ENCODE data around the gene NOTO.

Gene NOTO

DNA sequence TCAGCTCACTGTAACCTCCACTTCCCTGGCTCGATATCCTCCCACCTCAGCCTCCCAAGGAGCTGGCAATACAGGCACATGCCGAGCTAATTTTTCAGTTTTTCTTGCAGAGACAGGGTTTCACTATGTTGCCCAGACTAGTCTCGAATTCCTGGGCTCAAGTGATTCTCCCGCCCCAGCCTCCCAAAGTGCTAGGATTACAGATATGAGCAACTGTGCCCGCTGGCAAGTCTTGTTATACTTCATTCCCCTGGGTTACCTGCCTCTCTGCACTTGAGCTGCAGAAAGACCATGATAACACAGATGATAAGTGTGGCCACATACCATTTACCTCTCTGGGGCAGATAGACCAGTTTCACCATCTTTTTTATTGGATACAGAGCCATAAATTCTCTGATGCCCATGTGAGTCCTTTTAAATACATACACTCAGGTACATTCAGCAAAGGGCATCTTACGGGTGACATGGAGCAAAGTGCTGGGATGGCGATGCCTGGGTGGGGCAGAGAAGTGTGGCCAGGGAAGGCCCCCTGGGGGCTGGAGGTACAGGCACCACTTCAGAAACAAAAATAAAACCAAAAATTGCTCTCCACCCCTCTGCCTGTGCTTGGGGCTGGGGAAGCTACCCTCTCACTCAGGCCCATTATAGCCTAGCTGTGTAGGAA is 52.1 kb downstream of the NOTO start:
- TF ChIP-seq FOXM1 (IDR thresholded peaks at IDR 0.05; ENCODE audit: borderline replicate concordance) (no peak), ARNT (IDR thresholded peaks at IDR 0.05) (no peak), TARDBP (IDR thresholded peaks at IDR 0.05) (no peak), L3MBTL2 (conservative IDR thresholded peaks at IDR 0.05) (no peak), BHLHE40 (IDR thresholded peaks at IDR 0.05; ENCODE audit: borderline replicate concordance) (no peak), SUZ12 (IDR thresholded peaks at IDR 0.05) (no peak), CTBP1 (IDR thresholded peaks at IDR 0.05; ENCODE audit: borderline replicate concordance) (no peak), SP1 (IDR thresholded peaks at IDR 0.05) (no peak), ELF4 (IDR thresholded peaks at IDR 0.05) (no peak), ZNF384 (IDR thresholded peaks at IDR 0.05) (no peak), HDGF (IDR thresholded peaks at IDR 0.05; ENCODE audit: borderline replicate concordance) (no peak), FOXK2 (IDR thresholded peaks at IDR 0.05) (no peak), FOXA1 (IDR thresholded peaks at IDR 0.05) (no peak), LEF1 (IDR thresholded peaks at IDR 0.05; ENCODE audit: borderline replicate concordance) (no peak), NFRKB (IDR thresholded peaks at IDR 0.05) (no peak)
- TF ChIP-seq, protein P1, sequence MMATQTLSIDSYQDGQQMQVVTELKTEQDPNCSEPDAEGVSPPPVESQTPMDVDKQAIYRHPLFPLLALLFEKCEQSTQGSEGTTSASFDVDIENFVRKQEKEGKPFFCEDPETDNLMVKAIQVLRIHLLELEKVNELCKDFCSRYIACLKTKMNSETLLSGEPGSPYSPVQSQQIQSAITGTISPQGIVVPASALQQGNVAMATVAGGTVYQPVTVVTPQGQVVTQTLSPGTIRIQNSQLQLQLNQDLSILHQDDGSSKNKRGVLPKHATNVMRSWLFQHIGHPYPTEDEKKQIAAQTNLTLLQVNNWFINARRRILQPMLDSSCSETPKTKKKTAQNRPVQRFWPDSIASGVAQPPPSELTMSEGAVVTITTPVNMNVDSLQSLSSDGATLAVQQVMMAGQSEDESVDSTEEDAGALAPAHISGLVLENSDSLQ (IDR thresholded peaks at IDR 0.05), result no peak
- ChIA-PET CTCF (no interaction called here), POLR2A (interaction anchor here (5.0 kb wide), 1 partner anchor 20 kb away, joined by 32 read pairs; the partner anchor contains the start of genes CCT7 and PRADC1)
- DNase-seq (ENCODE audit: extremely low spot score), result no peak

DNA sequence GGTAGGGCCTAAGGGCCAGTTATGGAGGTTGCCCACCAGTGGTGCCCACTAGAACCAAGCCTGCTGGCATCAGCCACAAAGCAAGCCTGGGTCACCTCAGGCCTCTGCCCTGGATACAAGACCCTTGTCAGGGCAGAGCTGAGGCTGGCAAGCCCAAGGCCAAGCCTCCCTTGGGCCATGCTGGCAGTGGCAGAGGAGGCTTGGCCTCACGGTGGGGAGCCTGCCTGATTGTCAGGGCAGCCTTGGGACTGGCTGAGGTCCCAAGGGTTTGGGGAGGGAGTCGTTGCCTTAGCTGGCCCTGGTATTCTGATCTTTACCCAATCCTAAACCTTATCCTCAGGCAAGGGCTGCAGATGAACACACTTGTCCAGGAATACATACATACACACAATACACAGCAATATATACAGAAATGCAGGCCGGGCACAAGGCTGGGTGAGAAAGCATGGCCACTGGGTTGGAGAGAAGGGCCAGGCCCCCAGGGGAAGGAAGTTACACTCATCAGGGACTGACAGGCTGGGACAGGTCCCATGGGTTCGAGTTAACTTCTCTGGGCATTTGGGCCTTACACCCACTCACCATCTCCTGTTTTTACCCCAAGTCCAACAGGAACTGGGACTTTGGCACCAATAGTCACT is 52.8 kb downstream of the NOTO start:
- TF ChIP-seq LEF1 (IDR thresholded peaks at IDR 0.05; ENCODE audit: borderline replicate concordance) (no peak), FOXM1 (IDR thresholded peaks at IDR 0.05; ENCODE audit: borderline replicate concordance) (no peak), BHLHE40 (IDR thresholded peaks at IDR 0.05; ENCODE audit: borderline replicate concordance) (no peak), TARDBP (IDR thresholded peaks at IDR 0.05) (no peak)
- CTCF ChIA-PET, result no interaction called here
- POLR2A ChIA-PET, result no interaction called here

DNA sequence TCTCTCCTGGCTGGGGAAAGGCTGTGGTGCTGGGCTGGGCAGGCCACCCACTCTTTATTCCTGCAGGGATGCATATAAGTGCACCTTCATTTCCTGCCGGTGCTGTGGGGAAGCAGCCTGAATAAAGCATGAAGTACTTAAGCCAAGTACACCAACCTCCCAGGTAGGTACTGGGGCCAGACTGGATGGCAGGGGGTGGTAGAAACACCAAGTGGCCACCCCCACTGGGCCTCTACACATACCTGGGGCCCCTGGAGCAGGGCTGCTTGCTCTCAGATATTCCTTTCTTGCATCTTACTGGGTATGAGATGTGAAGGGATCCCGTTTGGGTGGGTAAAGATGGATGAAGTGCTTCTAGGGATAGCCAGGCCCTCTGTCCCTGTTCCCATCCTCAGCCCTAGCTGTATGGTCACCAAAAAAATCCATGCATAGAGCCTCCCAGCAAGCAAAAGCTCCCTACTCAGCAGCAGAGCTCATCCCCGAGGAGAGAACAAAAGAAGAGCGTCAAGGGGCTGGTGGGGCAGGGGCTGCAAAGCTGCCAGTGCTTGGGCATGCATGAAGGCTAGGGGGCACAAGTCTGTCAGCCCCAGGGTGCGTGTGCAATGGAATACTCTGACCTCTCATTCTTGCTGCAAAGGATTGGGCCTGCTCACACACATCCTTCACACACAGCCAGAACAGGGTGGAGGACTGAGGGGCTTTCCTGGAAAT is 53.7 kb downstream of the NOTO start:
- CTCF ChIA-PET, result no interaction called here
- DNase-seq (ENCODE audit: extremely low spot score), result no peak
- no peak for TF ChIP-seq SP1 (IDR thresholded peaks at IDR 0.05)
- TF ChIP-seq ELF4 (IDR thresholded peaks at IDR 0.05), result no peak
- no peak for TF ChIP-seq NFRKB (IDR thresholded peaks at IDR 0.05)
- POLR2A ChIA-PET, result no interaction called here

More for the DNA sequence above, 52.8 kb downstream of the NOTO start:
- DNase-seq (ENCODE audit: extremely low spot score), result no peak

DNA sequence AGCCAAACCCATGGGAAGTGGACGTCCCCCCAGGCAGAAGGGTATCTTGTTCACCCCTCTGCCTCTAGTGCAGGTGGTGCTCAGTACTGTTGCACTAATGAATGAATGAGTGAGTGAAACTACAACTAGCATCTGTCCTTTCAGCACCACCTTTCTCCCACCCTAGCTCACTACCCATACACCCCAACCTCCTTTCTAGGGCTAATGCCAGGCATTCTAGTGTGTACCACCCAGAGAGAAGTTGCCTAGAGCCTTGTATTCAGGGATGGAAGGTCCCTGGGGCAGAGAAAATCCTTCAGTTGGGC is 54.2 kb downstream of the NOTO start:
- POLR2A ChIA-PET, result interaction anchor here (1.6 kb wide), 1 partner anchor 22 kb away, joined by 6 read pairs; the partner anchor contains the start of gene CCT7
- TF ChIP-seq FOXM1 (IDR thresholded peaks at IDR 0.05; ENCODE audit: borderline replicate concordance) (no peak), NFRKB (IDR thresholded peaks at IDR 0.05) (no peak), L3MBTL2 (conservative IDR thresholded peaks at IDR 0.05) (no peak), ARNT (IDR thresholded peaks at IDR 0.05) (no peak), FOXA1 (IDR thresholded peaks at IDR 0.05) (no peak), SUZ12 (IDR thresholded peaks at IDR 0.05) (no peak), ZNF384 (IDR thresholded peaks at IDR 0.05) (no peak), TARDBP (IDR thresholded peaks at IDR 0.05) (no peak), BHLHE40 (IDR thresholded peaks at IDR 0.05; ENCODE audit: borderline replicate concordance) (no peak), CTBP1 (IDR thresholded peaks at IDR 0.05; ENCODE audit: borderline replicate concordance) (no peak), SP1 (IDR thresholded peaks at IDR 0.05) (no peak), LEF1 (IDR thresholded peaks at IDR 0.05; ENCODE audit: borderline replicate concordance) (no peak), ELF4 (IDR thresholded peaks at IDR 0.05) (no peak), FOXK2 (IDR thresholded peaks at IDR 0.05) (no peak), HDGF (IDR thresholded peaks at IDR 0.05; ENCODE audit: borderline replicate concordance) (no peak)
- TF ChIP-seq, protein P1 (IDR thresholded peaks at IDR 0.05), result no peak
- CTCF ChIA-PET, result no interaction called here
- no peak for DNase-seq (ENCODE audit: extremely low spot score)

DNA sequence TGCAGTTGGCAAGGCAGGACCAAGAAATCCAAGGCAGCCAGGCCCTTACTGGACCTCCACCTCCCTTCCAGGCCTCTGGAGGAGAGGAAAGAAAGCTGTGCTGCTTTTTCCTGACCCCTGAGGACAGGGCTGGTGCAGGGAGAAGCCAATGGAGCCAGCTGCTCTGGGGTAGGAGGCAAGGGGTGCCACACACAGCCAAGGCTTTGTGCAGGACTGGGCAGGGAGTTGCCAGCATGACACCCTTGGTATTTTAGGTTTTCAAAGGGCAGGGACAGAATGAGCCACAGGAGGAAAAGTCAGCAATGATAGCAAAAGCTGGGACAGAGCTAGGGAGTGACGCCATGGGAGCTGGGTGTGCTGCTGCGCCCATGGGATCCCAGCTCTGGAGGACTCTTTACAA is 54.6 kb downstream of the NOTO start:
- ChIA-PET CTCF (no interaction called here), POLR2A (interaction anchor here (1.2 to 1.6 kb wide), 3 partner anchors 18 to 24 kb away, joined by 3 to 6 read pairs (median 3); partner anchors contain the start of genes CCT7 and PRADC1)
- no peak for TF ChIP-seq L3MBTL2 (conservative IDR thresholded peaks at IDR 0.05)

DNA sequence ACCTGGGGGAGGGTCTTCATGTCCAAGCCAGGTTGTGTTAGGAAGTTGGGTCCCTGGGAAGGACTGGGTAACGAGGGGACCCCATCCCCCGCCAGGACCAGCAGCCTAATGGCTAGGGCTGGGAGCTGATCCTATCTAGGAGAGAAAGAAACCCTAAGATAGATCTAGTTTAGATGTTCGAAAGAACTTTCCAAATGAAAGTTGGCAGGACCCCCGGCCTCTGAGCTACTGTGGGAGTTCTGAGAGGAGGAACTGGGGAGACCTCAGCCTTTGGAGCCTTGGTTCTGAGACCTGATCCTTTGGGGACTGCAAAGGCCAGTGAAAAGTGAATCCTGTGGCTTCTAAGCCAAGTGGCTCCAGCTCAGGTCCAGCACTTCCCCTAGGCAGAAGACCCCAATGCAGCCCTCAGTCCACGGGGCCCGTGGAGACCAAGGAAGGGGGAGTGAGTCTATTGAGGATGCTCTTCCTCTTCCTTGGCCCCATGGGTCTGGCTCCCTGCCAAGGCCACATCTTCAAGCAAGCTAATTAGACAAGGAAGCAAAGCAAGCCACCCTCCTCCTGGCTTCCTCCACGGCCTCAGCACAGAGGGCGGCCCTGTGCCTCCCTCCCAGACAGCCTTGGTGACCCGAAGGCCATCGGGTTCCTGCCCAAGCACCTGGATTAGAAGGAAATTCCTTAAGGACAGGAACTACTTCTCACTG is 55.2 kb downstream of the NOTO start:
- TF ChIP-seq ELF4 (IDR thresholded peaks at IDR 0.05), result no peak
- DNase-seq (ENCODE audit: extremely low spot score), result no peak
- POLR2A ChIA-PET, result interaction anchor here (1.2 to 1.6 kb wide), 3 partner anchors 19 to 25 kb away, joined by 3 to 6 read pairs (median 3); partner anchors contain the start of genes CCT7 and PRADC1
- CTCF ChIA-PET, result no interaction called here

More for the DNA sequence above, 54.6 kb downstream of the NOTO start:
- no peak for DNase-seq (ENCODE audit: extremely low spot score)

Data from HEK293T (cell line).